Smooth muscle cell (in vitro differentiated cells): ENCODE results near the gene CYP2E1. TPM values are rescaled to one million over a fixed set of nuclear protein-coding genes. Genes with fewer than 3 reads are reported as not detected.

Source experiments
- DNase-seq: peaks from one replicate; lab custom pipeline; 2025; ENCODE audit not compliant: unreplicated experiment; lab: John Stamatoyannopoulos, UW
- H2AFZ ChIP-seq: fragments of 200-600 bp; sonication (generic); 2 replicates; pipeline ENCODE4 v1.6.0; 2016; ENCODE audit warnings: antibody characterized with exemption, low read depth, mild to moderate bottlenecking
- H3F3A ChIP-seq: fragments of 200-600 bp; sonication (generic); 2 replicates; pipeline ENCODE4 v1.6.0; 2017; ENCODE audit warnings: antibody characterized with exemption, low read depth
- H3K27ac ChIP-seq: fragments of 200-600 bp; sonication (generic); 2 replicates; pipeline ENCODE4 v1.5.1; 2016; ENCODE audit warnings: low read depth, mild to moderate bottlenecking
- H3K27me3 ChIP-seq: fragments of 200-600 bp; sonication (generic); 2 replicates; pipeline ENCODE4 v1.6.1; 2016; ENCODE audit warnings: low read depth, mild to moderate bottlenecking
- H3K36me3 ChIP-seq: fragments of 200-600 bp; sonication (generic); 2 replicates; pipeline ENCODE4 v1.5.1; 2016; ENCODE audit warnings: low read depth
- H3K4me1 ChIP-seq: fragments of 200-600 bp; sonication (generic); 2 replicates; pipeline ENCODE4 v1.5.1; 2016; ENCODE audit warnings: low read depth
- H3K4me2 ChIP-seq: fragments of 200-600 bp; sonication (generic); 2 replicates; pipeline ENCODE4 v1.6.0; 2016; ENCODE audit warnings: mild to moderate bottlenecking
- H3K4me3 ChIP-seq: fragments of 200-600 bp; sonication (generic); 2 replicates; pipeline ENCODE4 v1.5.1; 2016; ENCODE audit warnings: mild to moderate bottlenecking
- H3K79me2 ChIP-seq: fragments of 200-600 bp; sonication (generic); 2 replicates; pipeline ENCODE4 v1.6.0; 2016; ENCODE audit warnings: low read depth, mild to moderate bottlenecking
- H3K9ac ChIP-seq: fragments of 200-600 bp; sonication (generic); 2 replicates; pipeline ENCODE4 v1.6.0; 2016; ENCODE audit warnings: low read depth
- H3K9me3 ChIP-seq: fragments of 200-600 bp; sonication (generic); replicated peaks from 2 replicates; pipeline ENCODE4 v1.5.1; 2016; ENCODE audit warnings: low read depth
- H4K20me1 ChIP-seq: fragments of 200-600 bp; sonication (generic); 2 replicates; pipeline ENCODE4 v1.6.0; 2016; ENCODE audit warnings: low read depth
- WGBS: methylation state at CpG from one replicate; pipeline ENCODE4 v1.1.7; 2016; ENCODE audit warnings: low lambda C conversion rate; 5-methylcytosine and 5-hydroxymethylcytosine counted together
- polyA plus RNA-seq: library from polyadenylated mRNA; unstranded; fragments of >200 nt; fragmentation: Nextera tagmentation; extraction: Ambion mirVana; gene quantifications from 2 replicates; pipeline ENCODE4 v1.2.1, GENCODE V29; 2016
- total RNA-seq: library from RNA; depleted of rRNA; stranded (reverse); fragments of >200 nt; gene quantifications from 2 replicates; pipeline ENCODE4 v1.2.3, GENCODE V29; 2014
- TF ChIP-seq, protein P1 (sequence below): fragments of 200-600 bp; sonication (generic); IDR thresholded peaks from 2 replicates; pipeline ENCODE4 v1.5.1; 2017; ENCODE audit warnings: borderline replicate concordance, mild to moderate bottlenecking, antibody characterized with exemption; ENCODE audit not compliant: insufficient read depth, poor library complexity, severe bottlenecking

The CYP2E1 gene
- total RNA-seq (3.1 and 10.8 TPM in 2 replicates), polyA plus RNA-seq (1.1 and 1.3 TPM in 2 replicates)

DNA sequence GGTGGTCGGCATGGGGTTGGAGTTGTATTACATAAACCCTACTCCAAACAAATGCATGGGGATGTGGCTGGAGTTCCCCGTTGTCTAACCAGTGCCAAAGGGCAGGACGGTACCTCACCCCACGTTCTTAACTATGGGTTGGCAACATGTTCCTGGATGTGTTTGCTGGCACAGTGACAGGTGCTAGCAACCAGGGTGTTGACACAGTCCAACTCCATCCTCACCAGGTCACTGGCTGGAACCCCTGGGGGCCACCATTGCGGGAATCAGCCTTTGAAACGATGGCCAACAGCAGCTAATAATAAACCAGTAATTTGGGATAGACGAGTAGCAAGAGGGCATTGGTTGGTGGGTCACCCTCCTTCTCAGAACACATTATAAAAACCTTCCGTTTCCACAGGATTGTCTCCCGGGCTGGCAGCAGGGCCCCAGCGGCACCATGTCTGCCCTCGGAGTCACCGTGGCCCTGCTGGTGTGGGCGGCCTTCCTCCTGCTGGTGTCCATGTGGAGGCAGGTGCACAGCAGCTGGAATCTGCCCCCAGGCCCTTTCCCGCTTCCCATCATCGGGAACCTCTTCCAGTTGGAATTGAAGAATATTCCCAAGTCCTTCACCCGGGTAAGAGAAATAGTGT lies at the start of gene CYP2E1:
CYP2E1 (plus strand) TSS at position 407 of the 632 bp plus-strand sequence; CDS start at position 440, 33 bp downstream.
- no peaks in the 10 kb centered on the region for H3K27me3 ChIP-seq
- no peak within 1 kb of the TSS for H2AFZ ChIP-seq

DNA sequence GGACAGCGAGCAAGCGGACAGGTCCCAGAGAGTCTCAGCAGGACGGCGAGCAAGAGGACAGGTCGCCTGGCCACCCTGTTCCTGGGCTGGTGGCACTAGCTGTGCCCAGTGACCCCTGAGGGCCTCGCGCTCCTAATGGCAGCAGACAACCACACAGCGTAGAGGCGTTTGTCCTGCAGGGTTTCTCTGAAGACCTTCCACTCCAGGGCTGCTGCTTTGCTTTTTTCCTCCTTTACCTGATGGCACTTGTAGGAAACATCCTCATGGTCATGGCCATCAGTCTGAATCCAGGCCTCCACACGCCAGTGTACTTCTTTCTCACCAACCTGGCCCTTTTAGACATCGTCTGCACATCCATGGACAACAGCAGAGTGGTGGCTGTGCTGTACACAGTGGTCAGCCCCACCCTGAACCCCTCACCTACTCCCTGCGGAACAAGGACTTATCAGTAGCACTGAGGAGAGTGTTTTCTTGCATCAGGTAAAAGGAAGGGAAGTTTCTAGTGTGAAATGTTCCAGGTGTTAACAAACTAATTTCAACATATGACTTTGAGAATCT lies 46.0 kb upstream of the CYP2E1 start:
- TF ChIP-seq, protein P1, sequence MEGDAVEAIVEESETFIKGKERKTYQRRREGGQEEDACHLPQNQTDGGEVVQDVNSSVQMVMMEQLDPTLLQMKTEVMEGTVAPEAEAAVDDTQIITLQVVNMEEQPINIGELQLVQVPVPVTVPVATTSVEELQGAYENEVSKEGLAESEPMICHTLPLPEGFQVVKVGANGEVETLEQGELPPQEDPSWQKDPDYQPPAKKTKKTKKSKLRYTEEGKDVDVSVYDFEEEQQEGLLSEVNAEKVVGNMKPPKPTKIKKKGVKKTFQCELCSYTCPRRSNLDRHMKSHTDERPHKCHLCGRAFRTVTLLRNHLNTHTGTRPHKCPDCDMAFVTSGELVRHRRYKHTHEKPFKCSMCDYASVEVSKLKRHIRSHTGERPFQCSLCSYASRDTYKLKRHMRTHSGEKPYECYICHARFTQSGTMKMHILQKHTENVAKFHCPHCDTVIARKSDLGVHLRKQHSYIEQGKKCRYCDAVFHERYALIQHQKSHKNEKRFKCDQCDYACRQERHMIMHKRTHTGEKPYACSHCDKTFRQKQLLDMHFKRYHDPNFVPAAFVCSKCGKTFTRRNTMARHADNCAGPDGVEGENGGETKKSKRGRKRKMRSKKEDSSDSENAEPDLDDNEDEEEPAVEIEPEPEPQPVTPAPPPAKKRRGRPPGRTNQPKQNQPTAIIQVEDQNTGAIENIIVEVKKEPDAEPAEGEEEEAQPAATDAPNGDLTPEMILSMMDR, result no peak
- Histone ChIP-seq H3K36me3 (no peaks in the 10 kb centered on the region), H3K27me3 (no peaks in the 10 kb centered on the region), H3K9ac (no peak overlapping the region), H4K20me1 (no peaks in the 10 kb centered on the region), H3K4me1 (no peaks in the 10 kb centered on the region), H3K79me2 (no peaks in the 10 kb centered on the region), H3K4me2 (no peak overlapping the region), H2AFZ (no peak overlapping the region), H3K4me3 (no peak overlapping the region), H3K27ac (no peak overlapping the region), H3F3A (no peaks in the 10 kb centered on the region), H3K9me3 (peaks cover 26% of the 10 kb centered on the region)
- 68% methylated on average over 11 of the region's 12 CpGs for WGBS
- DNase-seq, result no peak

More for the DNA sequence above, at the start of gene CYP2E1:
- H3K9me3 ChIP-seq, result peaks cover 5% of the 10 kb centered on the region
- no peak within 1 kb of the TSS for H3K4me2 ChIP-seq
- 77% methylated on average over 16 of the region's 16 CpGs for WGBS
- no peak within 1 kb of the TSS for H3K4me3 ChIP-seq
- no peak within 1 kb of the TSS for H3K9ac ChIP-seq
- DNase-seq, result no peak
- no peak within 1 kb of the TSS for H3K27ac ChIP-seq
- no peaks in the 10 kb centered on the region for H3K79me2 ChIP-seq
- no peaks in the 10 kb centered on the region for H3K4me1 ChIP-seq
- H4K20me1 ChIP-seq, result no peaks in the 10 kb centered on the region
- H3F3A ChIP-seq, result no peaks in the 10 kb centered on the region
- TF ChIP-seq, protein P1, result no peak
- H3K36me3 ChIP-seq, result no peaks in the 10 kb centered on the region

DNA sequence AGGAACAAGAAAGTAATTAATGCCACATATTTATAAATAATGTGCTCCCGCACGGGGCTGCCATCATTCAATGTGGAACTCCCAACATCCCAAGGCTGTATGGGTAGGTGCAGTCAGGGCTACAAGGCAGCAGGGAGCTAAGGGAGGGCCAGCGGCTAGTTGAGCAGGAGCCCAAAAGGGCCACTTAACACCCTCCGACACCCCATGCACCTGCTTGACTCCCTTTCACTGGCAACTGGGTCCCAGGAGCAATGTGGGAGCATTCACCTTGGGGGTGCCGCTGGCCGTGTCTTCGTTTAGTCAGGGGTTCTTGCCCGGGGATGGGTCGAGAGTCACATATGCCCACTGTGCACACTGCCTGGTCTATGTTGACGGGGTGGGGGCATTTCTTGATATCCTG lies 45.5 kb upstream of the CYP2E1 start:
- no peaks in the 10 kb centered on the region for H3K4me1 ChIP-seq
- no peaks in the 10 kb centered on the region for H4K20me1 ChIP-seq
- no peak overlapping the region for H3K9ac ChIP-seq
- no peak overlapping the region for H3K27ac ChIP-seq
- no peak overlapping the region for H3K4me3 ChIP-seq
- peaks cover 30% of the 10 kb centered on the region for H3K9me3 ChIP-seq
- TF ChIP-seq, protein P1, result no peak
- 87% methylated on average over 10 of the region's 10 CpGs for WGBS
- no peaks in the 10 kb centered on the region for H3K36me3 ChIP-seq
- no peak overlapping the region for H2AFZ ChIP-seq
- no peaks in the 10 kb centered on the region for H3K27me3 ChIP-seq
- H3K79me2 ChIP-seq, result no peaks in the 10 kb centered on the region
- H3F3A ChIP-seq, result no peaks in the 10 kb centered on the region
- no peak overlapping the region for H3K4me2 ChIP-seq
- DNase-seq, result no peak

DNA sequence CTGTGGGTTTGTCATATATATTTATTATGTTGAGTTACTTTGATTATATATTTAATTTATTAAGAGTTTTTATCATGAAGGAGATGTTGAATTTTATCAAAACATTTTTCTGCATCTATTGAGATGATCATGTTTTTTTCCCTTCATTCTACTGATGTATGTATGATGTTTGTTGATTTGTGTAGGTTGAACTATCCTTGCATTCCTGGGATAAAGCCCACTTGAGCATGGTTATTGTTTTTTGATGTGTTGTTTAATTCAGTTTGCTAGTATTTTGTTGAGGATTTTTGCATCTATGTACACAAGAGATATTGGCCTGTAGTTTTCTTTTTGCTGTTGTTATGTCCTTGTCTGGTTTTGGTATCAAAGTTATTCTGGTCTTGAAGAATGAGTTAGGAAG lies 42.3 kb upstream of the CYP2E1 start:
- H3F3A ChIP-seq, result no peaks in the 10 kb centered on the region
- peaks cover 39% of the 10 kb centered on the region for H3K9me3 ChIP-seq
- H2AFZ ChIP-seq, result no peak overlapping the region
- H3K4me3 ChIP-seq, result no peak overlapping the region
- no peaks in the 10 kb centered on the region for H3K79me2 ChIP-seq
- no peaks in the 10 kb centered on the region for H3K36me3 ChIP-seq
- DNase-seq, result no peak
- H3K4me2 ChIP-seq, result no peak overlapping the region
- no peaks in the 10 kb centered on the region for H3K4me1 ChIP-seq
- H4K20me1 ChIP-seq, result no peaks in the 10 kb centered on the region
- no peak overlapping the region for H3K27ac ChIP-seq
- no peak overlapping the region for H3K9ac ChIP-seq
- H3K27me3 ChIP-seq, result no peaks in the 10 kb centered on the region
- TF ChIP-seq, protein P1, result no peak
